ENCODE results near the gene PTCRA. TPM values are rescaled to one million over a fixed set of nuclear protein-coding genes. Genes with fewer than 3 reads are reported as not detected.

PTCRA gene
- total and polyA plus RNA-seq, 2 donors (not counting 3 experiments of a cell fraction or from before 2014, with no cell fraction given), result not detected

DNA sequence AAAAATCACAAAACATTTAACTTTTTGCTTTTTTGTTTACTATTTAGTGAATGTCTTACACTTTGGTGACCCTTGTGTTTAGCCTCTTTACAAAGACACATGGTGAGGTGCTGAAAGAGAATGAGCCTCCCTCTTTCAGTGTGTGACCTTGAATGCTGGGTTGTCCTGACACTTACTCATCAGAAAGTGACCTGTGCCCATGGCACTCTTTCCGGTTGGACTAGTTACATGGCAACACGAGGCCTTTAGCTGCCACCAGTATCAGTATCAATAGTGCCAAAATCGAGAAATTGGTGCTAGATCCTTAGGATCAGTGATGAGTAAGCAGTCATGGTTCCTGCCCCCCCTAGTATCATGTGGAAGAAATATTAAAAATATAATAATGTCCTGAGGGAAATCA lies 38.2 kb upstream of the PTCRA start:
- FAIRE-seq (no peak), DNase-seq (ENCODE audit: low read depth, low spot score) (no peak)
- CTCF ChIA-PET, result interaction anchor here (0.6 to 4.8 kb wide), 7 partner anchors 151 to 330 kb away, joined by 3 to 49 read pairs (median 4); no protein-coding TSS in a partner anchor
- Histone ChIP-seq H3K27ac (ENCODE audit: insufficient read depth, low read depth, low read length) (no peak overlapping the region), H3K4me1 (ENCODE audit: control insufficient read depth, extremely low read depth, insufficient read depth, low read length) (peaks cover 6% of the 10 kb centered on the region), H2AFZ (ENCODE audit: low read depth, low read length) (peak overlapping the region; percentile 32), H3K4me2 (ENCODE audit: insufficient read depth, low read length) (no peak overlapping the region), H3K9me3 (replicated peaks; ENCODE audit: control insufficient read depth, insufficient read depth, low read length) (no peaks in the 10 kb centered on the region), H3K4me3 (replicated peaks in 1 of 3; ENCODE audit: insufficient read depth in 1 of 3, low read depth in 1 of 3, low read length in 3 of 3) (no peak overlapping the region), H3K79me2 (ENCODE audit: control insufficient read depth, insufficient read depth, low read length) (peaks cover 20% of the 10 kb centered on the region), H3K9ac (replicated peaks; ENCODE audit: extremely low read depth, insufficient read depth, low read length) (no peak overlapping the region), H3K9me1 (replicated peaks; ENCODE audit: control insufficient read depth, extremely low read depth, insufficient read depth, low read length) (no peaks in the 10 kb centered on the region), H3K36me3 (ENCODE audit: control insufficient read depth in 2 of 2, extremely low read depth in 1 of 2, insufficient read depth in 2 of 2, low read length in 2 of 2) (peaks cover 0 to under 1% of the 10 kb centered on the region in 2 experiments), H4K20me1 (replicated peaks; ENCODE audit: control insufficient read depth, extremely low read depth, insufficient read depth, low read length) (no peaks in the 10 kb centered on the region), H3K27me3 (ENCODE audit: control insufficient read depth in 2 of 2, insufficient read depth in 2 of 2, low read length in 2 of 2) (no peaks in the 10 kb centered on the region)
- BruUV-seq (replicated peaks), result no TSS peak
- TF ChIP-seq GATA2 (IDR thresholded peaks at IDR 0.05; ENCODE audit: insufficient read depth, insufficient read length, low read depth, low read length), result no peak
- TF ChIP-seq, protein P1, sequence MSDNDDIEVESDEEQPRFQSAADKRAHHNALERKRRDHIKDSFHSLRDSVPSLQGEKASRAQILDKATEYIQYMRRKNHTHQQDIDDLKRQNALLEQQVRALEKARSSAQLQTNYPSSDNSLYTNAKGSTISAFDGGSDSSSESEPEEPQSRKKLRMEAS (IDR thresholded peaks at IDR 0.05; ENCODE audit: insufficient read depth, insufficient read length), result no peak
- POLR2A ChIA-PET, result no interaction called here
- dilution Hi-C loops (cut with MboI; ENCODE audit: extremely low pct_ligation_motif_present, low sequenced_read_pairs), result no loop called here
- intact Hi-C loops (cut with micrococcal nuclease), result loop anchor here (1.0 to 5.0 kb wide), 5 partner anchors 21 to 660 kb away; partner anchors contain the start of gene MRPS10

DNA sequence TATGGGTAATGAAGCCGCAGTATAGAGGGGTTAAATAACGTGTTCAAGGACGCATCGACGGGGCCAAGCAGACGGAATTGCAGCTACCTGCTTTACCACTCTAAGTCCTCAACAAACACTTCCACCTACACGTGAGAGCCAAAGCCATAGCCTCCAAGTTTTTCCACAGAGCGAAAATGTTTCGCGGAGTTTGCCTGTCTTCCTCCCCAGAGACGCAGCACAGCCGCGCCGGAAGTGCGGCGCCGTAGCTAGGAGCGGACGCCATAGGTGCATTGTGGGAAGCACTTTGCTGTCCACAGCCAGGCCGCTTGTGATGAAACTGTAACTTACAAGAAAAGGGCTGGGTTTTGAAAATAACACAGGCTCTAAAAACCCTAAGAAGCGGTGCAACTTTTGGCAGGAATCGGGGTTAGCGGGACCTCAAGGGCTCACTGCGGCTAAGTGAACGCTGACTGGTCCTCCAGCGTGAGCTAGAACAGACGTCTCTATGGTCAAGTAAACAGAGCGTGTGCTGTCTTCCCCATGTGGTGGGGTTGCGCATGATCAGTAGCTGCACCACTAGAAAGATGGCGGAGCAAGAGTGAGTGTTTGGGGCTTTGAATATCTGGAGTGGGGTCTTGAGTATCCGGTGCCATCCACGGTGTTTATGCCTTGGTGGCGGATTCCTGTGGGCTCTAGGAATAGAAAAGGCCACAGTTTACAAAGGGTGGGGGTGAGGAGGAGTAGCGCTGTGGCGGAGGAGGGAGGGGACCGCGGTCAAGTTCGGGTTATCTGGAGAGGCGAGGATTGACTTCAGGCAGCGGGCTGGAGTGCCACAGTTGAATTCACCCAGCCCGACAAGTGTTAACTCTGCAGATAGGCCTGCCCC lies 36.2 kb upstream of the PTCRA start, which contains the start of gene RPL7L1:
RPL7L1 (plus strand) TSS at position 245 of the 868 bp plus-strand sequence; CDS start at position 540, 295 bp downstream.
- Histone ChIP-seq H4K20me1 (replicated peaks; ENCODE audit: control insufficient read depth, extremely low read depth, insufficient read depth, low read length) (no peaks in the 10 kb centered on the region), H3K9me3 (replicated peaks; ENCODE audit: control insufficient read depth, insufficient read depth, low read length) (no peaks in the 10 kb centered on the region), H3K36me3 (ENCODE audit: control insufficient read depth in 2 of 2, extremely low read depth in 1 of 2, insufficient read depth in 2 of 2, low read length in 2 of 2) (peaks cover 15 to 16% of the 10 kb centered on the region in 2 experiments), H3K4me2 (ENCODE audit: insufficient read depth, low read length) (peak within 1 kb of the TSS; percentile 76), H3K27ac (ENCODE audit: insufficient read depth, low read depth, low read length) (peak within 1 kb of the TSS; percentile 68), H3K79me2 (ENCODE audit: control insufficient read depth, insufficient read depth, low read length) (peaks cover 36% of the 10 kb centered on the region), H3K27me3 (ENCODE audit: control insufficient read depth in 2 of 2, insufficient read depth in 2 of 2, low read length in 2 of 2) (no peaks in the 10 kb centered on the region), H3K9ac (replicated peaks; ENCODE audit: extremely low read depth, insufficient read depth, low read length) (peak within 1 kb of the TSS; percentile 94), H3K4me3 (replicated peaks in 1 of 3; ENCODE audit: insufficient read depth in 1 of 3, low read depth in 1 of 3, low read length in 3 of 3) (peak within 1 kb of the TSS; percentile 77 to 91 (median 86)), H3K9me1 (replicated peaks; ENCODE audit: control insufficient read depth, extremely low read depth, insufficient read depth, low read length) (no peaks in the 10 kb centered on the region), H2AFZ (ENCODE audit: low read depth, low read length) (peak within 1 kb of the TSS; percentile 75), H3K4me1 (ENCODE audit: control insufficient read depth, extremely low read depth, insufficient read depth, low read length) (peaks cover 6% of the 10 kb centered on the region)
- BruUV-seq (replicated peaks), result TSS peak; percentile 96
- CTCF ChIA-PET, result interaction anchor here (0.8 to 4.8 kb wide), 4 partner anchors 97 to 217 kb away, joined by 4 to 49 read pairs (median 8); no protein-coding TSS in a partner anchor
- DNase-seq (ENCODE audit: low read depth, low spot score) (peak; percentile 90), FAIRE-seq (peak; percentile 98)
- POLR2A ChIA-PET, result interaction anchor here (1.0 to 1.8 kb wide), 5 partner anchors 11 to 218 kb away, joined by 3 to 14 read pairs (median 5); partner anchors contain the start of genes BICRAL and TBCC
- intact Hi-C loops (cut with micrococcal nuclease) (loop anchor here (1.0 to 5.0 kb wide), 4 partner anchors 11 to 662 kb away; partner anchors contain the start of genes BICRAL, MRPS10 and TBCC), dilution Hi-C loops (cut with MboI; ENCODE audit: extremely low pct_ligation_motif_present, low sequenced_read_pairs) (no loop called here)
- TF ChIP-seq MYC (IDR thresholded peaks at IDR 0.05; ENCODE audit: low read depth, low read length) (peak; percentile 92), FOS (IDR thresholded peaks at IDR 0.05; ENCODE audit: borderline replicate concordance, insufficient read depth, low read length) (no peak), POLR2AphosphoS5 (IDR thresholded peaks at IDR 0.05; ENCODE audit: insufficient read depth, low read depth, low read length) (peak; percentile 51), POLR2A (IDR thresholded peaks at IDR 0.05; ENCODE audit: low read depth, low read length) (peak; percentile 91), EZH2 (IDR thresholded peaks at IDR 0.05; ENCODE audit: borderline replicate concordance, low read depth, low read length, severe bottlenecking) (no peak), CTCF (IDR thresholded peaks at IDR 0.05; ENCODE audit: extremely low read depth in 1 of 2, insufficient read depth in 1 of 2, low read depth in 1 of 2, low read length in 2 of 2) (no peak), GATA2 (IDR thresholded peaks at IDR 0.05; ENCODE audit: insufficient read depth, insufficient read length, low read depth, low read length) (no peak)
- TF ChIP-seq, protein P1 (IDR thresholded peaks at IDR 0.05; ENCODE audit: insufficient read depth, insufficient read length), result peak; percentile 67

All from endothelial cell of umbilical vein (primary cell).